ENCODE measurements around the gene CALR3.
"Not testable (repeated sequence)": the region's sequence is repeated elsewhere in the genome, so short reads cannot be mapped to it uniquely, and the experiment has no call there.

Gene CALR3

GRCh38 chr19:16495982-16496612, at the start of gene CALR3, which contains the start of gene C19orf44:
CALR3 (minus strand) TSS chr19:16496167; CDS start chr19:16496129, 38 bp downstream.
C19orf44 (plus strand) TSS chr19:16496394; CDS start chr19:16500793, 4,399 bp downstream.
- DNase-seq (ENCODE audit: low read depth in 2 of 2) = peak; percentile 95 to 97

GRCh38 chr19:16544473-16545231, 48.7 kb upstream of the CALR3 start:
- no peak for DNase-seq (ENCODE audit: low read depth in 2 of 2)

GRCh38 chr19:16543734-16544133, 47.8 kb upstream of the CALR3 start:
- DNase-seq (ENCODE audit: low read depth in 2 of 2) = not testable (repeated sequence)

- no peak for DNase-seq (ENCODE audit: low read depth in 2 of 2)
These were observed 47.0 kb upstream of the CALR3 start for GRCh38 chr19:16542910-16543472.

GRCh38 chr19:16542045-16542909, 46.3 kb upstream of the CALR3 start, which contains the start of gene CHERP:
CHERP (minus strand) TSS chr19:16542437; CDS start chr19:16542378, 59 bp downstream.
- DNase-seq (ENCODE audit: low read depth in 2 of 2) = peak; percentile 86 to 90

GRCh38 chr19:16541526-16542044, 45.6 kb upstream of the CALR3 start:
- no peak for DNase-seq (ENCODE audit: low read depth in 2 of 2)

GRCh38 chr19:16540948-16541347, 45.0 kb upstream of the CALR3 start:
- DNase-seq (ENCODE audit: low read depth in 2 of 2) = no peak

GRCh38 chr19:16537111-16537510, 41.1 kb upstream of the CALR3 start:
- DNase-seq (ENCODE audit: low read depth in 2 of 2) = no peak

- DNase-seq (ENCODE audit: low read depth in 2 of 2) = no peak
These were observed 40.2 kb upstream of the CALR3 start for GRCh38 chr19:16536130-16536529.

GRCh38 chr19:16535381-16535780, 39.4 kb upstream of the CALR3 start:
- DNase-seq (ENCODE audit: low read depth in 2 of 2) = no peak

GRCh38 chr19:16532440-16533234, 36.7 kb upstream of the CALR3 start:
- DNase-seq (ENCODE audit: low read depth in 2 of 2) = no peak

GRCh38 chr19:16531380-16531669, 35.4 kb upstream of the CALR3 start:
- DNase-seq (ENCODE audit: low read depth in 2 of 2) = no peak

- DNase-seq (ENCODE audit: low read depth in 2 of 2) = no peak
These were observed 34.8 kb upstream of the CALR3 start for GRCh38 chr19:16530540-16531379.

- DNase-seq (ENCODE audit: low read depth in 2 of 2) = no peak
These were observed 33.6 kb upstream of the CALR3 start for GRCh38 chr19:16529466-16530144.

GRCh38 chr19:16527971-16528521, 32.1 kb upstream of the CALR3 start:
- DNase-seq (ENCODE audit: low read depth in 2 of 2) = peak in 1 of 2 donors; percentile 30

- no peak for DNase-seq (ENCODE audit: low read depth in 2 of 2)
These were observed 31.5 kb upstream of the CALR3 start for GRCh38 chr19:16527334-16527935.

- DNase-seq (ENCODE audit: low read depth in 2 of 2) = no peak
These were observed 29.9 kb upstream of the CALR3 start for GRCh38 chr19:16525751-16526481.
